B cell (primary cell): Measurements from ENCODE around the gene PHOSPHO1.

ENCODE experiments used
- CTCF ChIP-seq: fragments of 200-600 bp; IDR thresholded peaks from one replicate; pipeline ENCODE4 v1.8.0; 2022; ENCODE audit warnings: antibody characterized with exemption, mild to moderate bottlenecking
- EZH2 ChIP-seq: IDR thresholded peaks from 2 replicates; pipeline ENCODE4 v1.6.1; 2012; ENCODE audit warnings: borderline replicate concordance, low read depth, mild to moderate bottlenecking, moderate library complexity, low read length; ENCODE audit not compliant: insufficient read depth, poor library complexity, severe bottlenecking

DNA sequence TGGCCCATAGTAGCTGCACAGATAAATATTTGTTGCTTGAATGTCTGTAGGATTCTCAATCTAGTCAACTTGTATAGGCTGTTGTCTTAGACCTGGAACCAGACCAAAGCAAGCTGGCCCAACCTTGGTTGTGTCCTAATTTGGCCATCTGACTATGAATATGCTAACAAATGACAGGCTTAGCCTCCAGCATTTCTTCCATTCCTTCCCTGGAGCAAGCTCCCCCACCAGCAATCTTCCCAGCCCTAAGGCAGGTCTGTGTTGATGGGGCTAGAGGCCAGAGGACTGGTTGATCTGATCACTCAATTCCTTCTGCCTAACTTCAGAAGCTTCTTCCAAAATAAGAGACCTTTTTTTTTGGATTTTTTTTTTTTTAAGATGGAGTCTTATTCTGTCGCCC lies 9.4 kb upstream of the PHOSPHO1 start:
- TF ChIP-seq EZH2: no peak
- TF ChIP-seq CTCF: no peak
